HG02678 (cell line): Measurements from ENCODE around the gene ATRN.
"Not testable (repeated sequence)": the region's sequence is repeated elsewhere in the genome, so short reads cannot be mapped to it uniquely, and the experiment has no call there.

Experiments
- ATAC-seq: cut with Tn5 transposase; IDR thresholded peaks from one replicate; pipeline ENCODE4 v1.9.1; 2021; ENCODE audit warnings: mild to moderate bottlenecking, moderate library complexity; ENCODE audit not compliant: unreplicated experiment

The ATRN gene

DNA sequence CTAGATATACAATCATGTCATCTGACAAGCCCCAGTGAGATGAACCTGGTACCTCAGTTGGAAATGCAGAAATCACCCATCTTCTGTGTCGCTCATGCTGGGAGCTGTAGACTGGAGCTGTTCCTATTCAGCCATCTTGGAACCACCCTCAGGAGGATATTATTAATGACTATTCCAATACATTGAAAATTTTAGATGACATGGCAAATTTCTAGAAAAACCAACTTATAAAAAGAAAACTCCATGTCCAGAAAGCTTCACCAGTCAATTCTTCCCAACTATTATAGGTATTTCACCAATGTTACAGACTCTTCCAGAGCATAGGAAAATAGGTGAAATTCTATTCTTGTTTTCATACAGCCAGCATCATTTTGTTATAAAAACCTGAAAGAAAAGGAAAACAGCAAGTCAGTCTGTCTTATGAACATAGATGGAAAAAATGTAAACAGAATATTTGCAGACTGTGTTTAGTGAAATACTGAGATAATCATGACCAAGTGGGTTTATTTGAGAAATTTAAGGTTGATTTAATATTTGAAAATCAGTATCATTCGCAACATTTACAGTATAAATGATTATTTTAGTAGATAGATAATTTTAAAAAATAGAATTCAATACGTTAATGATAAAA, 43.3 kb downstream of the ATRN start:
- no peak for ATAC-seq

DNA sequence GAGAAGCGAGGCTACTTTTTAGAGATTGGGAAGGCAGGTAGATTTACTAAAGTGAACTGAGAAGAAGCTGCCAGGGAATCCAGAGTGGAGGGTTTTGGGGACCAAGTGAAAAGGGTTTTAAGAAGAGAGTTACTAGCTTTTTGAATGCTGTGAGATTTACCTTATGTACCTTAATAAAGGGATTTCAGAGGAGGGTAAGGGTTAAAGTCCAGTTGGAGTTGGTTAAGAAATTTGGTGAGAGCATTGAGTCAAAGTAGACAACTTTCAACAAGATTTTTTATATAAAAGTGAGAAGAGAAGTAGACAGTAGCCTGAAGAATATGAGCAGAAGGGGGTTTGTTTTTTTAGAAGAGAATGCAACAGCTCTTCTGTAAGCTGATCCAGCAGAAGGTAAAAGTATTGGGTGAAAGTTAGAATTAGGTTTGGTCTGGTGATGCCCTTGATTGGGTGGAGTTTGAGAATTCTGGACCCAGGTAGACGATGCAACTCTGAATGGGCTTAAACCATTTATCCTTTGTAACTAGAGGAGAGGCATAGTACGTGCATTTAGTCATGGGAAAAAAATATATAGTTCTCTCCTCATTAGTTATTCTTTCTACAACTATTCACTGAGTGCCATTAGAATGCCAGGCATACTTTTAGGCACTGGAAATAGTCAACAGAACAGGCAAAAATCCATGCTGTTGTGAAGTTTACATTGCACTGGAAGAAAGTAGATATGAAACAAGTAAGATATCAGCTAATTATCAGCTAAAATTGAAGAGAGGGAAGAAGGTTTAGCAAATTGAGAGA, 44.8 kb downstream of the ATRN start:
- no peak for ATAC-seq

DNA sequence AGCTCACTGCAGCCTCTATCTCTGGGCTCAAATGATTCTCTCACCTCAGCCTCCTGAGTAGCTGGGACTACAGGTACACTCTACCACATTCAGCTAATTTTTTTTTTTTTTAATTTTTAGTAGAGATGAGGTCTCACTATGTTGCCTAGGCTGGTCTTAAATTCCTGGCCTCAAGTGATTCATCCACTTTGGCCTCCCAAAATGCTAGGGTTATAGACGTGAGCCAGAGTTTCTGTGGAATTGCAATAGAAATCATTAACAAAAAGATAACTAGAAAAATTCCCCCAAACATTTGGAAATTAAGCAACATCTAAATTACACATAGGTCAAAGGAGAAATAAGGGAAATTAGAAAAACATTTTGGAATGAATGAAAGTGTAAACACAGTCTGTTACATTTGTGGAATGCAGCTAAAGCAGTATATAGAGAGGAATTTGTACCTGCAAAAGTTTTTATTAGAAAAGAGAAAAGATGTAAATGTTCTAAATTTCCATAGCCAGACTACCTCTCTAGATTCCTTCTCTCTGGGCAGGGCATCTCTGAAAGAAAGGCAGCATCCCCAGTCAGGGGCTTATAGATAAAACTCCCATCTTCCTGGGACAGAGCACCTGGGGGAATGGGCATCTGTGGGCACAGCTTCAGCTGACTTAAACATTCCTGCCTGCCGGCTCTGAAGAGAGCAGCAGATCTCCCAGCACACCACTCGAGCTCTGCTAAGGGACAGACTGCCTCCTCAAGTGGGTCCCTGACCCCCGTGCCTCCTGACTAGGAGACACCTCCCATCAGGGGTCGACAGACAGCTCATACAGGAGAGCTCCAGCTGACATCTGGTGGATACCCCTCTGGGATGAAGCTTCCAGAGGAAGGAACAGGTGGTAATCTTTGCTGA, 51.3 kb downstream of the ATRN start:
- no peak for ATAC-seq

DNA sequence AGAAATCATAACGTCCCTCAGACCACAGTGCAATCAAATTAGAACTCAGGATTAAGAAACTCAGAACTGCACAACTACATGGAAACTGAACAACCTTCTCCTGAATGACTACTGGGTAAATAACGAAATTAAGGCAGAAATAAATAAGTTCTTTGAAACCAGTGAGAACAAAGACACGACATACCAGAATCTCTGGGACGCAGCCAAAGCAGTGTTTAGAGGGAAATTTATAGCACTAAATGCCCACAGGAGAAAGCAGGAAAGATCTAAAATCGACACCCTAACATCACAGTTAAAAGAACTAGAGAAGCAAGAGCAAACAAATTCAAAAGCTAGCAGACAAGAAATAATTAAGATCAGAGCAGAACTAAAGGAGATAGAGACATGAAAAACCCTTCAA, 53.9 kb downstream of the ATRN start:
- not testable (repeated sequence) for ATAC-seq

DNA sequence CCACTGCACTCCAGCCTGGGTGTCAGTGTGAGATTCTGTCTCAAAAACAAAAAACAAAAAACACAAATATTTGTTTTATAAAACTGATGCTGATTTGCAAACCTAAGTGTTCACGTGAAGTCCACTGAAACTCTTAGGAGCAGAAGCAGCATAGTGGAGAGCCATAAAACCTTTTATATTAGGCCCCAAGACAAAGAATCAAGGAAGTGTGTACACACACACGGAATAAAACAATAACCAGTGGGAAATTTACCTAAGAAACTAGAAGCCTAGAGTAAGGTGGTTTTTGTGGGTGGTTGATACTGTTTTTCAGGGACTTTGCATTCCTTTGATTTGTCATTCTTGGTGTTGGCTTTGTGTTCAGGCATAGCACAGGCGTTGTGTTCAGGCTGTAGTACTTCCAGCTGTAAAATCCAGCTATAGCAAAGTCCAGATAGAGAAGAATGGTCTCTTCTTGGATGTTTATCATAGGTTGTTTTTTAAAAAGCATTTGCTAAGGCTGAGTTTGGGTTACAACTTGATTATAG, 61.3 kb downstream of the ATRN start:
- no peak for ATAC-seq

DNA sequence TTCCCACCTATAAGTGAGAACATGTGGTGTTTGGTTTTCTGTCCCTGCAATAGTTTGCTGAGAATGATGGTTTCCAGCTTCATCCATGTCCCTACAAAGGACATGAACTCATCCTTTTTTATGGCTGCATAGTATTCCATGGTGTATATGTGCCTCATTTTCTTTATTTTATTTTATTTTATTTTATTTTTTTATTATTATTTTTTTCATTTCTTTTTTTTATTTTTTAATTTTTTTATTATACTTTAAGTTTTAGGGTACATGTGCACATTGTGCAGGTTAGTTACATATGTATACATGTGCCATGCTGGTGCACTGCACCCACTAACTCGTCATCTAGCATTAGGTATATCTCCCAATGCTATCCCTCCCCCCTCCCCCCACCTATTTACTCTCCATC, 66.9 kb downstream of the ATRN start:
- not testable (repeated sequence) for ATAC-seq

DNA sequence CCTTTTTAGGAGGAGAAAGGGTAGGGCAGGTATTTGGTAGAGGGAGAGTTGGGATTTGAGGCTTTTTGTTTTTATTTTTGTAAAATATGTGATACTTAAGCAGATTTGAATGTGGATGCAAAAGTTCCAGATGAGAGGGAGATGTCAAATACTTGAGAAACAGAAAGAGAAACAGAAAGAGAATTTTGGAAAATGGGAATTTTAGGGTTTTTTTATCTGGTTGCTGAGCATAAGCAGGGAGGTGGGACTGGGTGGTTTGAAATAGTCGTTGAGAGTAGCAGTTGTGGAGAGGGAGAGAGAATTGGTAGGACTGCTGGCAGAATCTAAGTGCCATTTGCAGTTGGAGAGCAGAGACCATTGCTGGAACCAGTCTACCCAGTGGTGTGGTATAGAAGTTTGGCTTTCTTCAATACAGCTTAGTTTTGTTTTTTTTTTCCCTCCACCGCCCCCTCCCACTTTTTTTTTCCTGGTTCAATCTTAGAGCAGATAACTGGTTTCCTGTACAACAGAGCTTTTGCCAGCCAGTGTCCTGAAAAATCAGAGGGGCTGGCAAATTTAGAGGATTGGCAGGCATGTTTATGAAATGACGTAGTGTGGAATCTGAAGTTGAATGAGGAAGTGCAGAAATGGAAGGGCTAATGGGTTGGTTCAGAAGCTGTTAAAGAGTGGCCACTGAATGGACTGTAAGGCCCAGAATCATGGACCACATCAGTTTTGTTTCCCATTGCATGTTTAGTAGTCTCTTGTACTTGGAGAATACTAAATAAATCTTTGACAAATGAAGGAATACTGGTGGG, 68.7 kb downstream of the ATRN start:
- no peak for ATAC-seq

DNA sequence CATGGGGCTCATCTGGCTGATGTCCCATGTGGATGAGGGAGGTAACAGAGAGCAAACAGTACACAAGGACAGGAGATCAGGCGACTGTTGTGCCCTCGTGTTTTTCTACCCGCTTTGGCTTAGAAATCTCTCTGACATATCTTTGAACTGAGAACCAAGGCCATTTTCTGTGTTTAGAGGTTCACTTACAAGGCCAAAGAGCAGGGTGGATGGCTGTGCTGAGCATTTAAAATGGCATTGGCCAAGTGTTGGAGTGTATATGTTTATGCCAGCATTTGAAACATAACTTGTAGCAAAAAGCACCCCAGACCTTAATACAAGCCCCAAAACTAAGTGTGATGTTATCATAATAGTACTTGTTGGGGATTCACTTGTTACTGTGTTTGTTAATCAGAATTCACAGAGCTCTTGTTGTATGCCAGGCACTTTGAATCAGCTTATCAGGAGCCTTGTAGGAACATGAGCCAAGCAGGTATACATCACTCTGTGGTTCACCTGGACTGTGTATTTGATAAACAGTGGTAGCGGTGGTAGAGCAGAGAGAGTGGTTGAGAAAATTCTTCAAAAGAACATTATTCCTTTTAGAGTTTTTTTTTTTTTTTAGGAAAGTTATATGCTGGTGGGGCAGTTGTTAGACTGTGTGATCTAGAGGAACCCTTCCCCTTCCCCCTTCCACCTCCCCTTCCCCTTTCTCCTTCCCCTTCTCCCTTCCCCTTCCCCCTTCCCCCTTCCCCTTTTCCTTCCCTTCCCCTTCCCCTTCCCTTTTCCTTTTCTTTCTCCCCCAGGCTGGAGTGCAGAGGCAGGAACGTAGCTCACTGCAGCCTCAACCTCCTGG, 71.3 kb downstream of the ATRN start:
- ATAC-seq, result no peak

DNA sequence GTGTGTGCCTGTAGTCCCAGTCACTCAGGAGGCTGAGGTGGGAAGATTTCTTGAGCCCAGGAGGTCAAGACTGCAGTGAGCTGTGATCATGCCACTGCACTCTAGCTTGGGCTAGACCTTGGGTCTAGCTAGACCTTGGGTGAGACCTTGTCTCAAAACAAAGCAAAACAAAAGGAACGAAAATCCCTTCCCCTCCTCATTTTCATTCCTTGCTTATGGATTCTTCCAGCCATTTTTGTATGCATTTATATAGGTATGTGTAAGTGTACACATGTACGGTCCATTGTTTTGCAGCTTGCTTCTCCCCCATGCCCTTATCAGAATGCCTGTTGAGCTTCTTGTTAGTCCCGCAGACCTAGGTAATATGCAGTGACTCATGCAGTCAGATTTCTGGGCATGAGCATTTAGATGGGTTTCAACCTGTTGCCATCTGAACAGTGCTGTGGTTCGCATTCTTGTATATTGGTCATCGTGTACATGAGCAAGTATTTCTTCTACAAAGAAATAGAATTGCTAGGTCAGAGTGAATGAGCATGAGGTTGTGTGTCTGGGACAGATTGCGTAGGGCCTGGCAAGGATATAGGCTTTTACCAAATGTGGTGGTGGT, 73.2 kb downstream of the ATRN start:
- no peak for ATAC-seq

DNA sequence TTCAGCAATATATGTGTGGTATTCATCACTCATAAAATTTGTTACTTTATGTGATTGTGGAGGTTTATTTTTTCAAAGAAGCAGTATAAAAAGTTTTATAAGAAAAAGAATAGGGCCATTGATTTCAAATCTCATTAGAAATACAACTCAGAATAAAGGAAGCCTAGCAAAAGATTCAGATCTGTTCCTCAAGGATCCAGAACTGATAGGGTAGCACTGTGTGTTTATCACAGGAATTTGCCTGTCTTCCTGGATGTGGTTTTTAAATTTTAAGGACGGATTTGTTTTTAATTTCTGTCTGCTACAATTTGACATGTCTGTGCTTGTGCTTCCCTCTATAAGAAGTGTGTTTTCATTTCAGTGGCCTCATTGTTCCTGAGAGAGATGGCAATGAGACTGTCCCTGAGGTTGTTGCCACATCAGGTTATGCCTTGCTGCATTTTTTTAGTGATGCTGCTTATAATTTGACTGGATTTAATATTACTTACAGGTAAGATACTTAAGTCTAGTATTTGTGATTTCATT, 74.6 kb downstream of the ATRN start:
- no peak for ATAC-seq

DNA sequence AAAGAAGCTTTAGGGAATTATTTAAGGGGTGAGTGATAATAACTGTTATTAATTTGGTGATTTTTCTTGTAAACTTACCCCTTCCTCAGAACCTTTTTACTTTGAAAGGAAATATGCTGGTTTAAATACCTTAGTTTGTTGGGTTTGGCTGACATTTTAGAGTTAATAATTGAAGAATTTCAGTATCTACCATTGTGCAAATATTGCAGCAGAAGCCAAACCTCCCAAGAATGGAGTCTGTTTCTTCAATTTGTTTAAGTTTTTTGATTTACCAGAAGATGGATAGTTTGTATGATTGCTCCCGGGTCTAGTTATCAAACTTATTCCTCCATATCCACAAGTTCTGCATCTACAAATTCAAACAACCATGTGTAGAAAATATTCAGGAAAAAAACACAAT, 77.1 kb downstream of the ATRN start:
- ATAC-seq, result no peak

DNA sequence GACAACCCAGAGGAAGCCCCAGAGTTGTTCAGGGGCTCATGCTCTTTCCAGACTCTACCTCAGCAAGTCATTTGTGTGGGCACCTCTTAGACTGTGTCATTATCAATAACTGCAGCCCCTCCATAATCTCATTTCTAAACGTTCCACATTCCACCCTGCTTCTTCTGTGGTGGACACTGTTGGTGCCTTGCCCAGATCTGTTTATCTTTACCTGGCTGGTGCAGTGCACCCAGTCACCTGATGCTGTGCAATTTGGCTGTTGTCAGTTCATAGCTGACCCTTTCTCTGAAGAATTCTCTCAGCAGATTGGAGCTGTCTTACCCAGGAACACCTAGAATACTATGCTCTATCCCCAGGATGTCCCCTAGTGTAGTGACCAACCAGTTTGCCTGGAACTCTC, 80.0 kb downstream of the ATRN start:
- ATAC-seq, result no peak

DNA sequence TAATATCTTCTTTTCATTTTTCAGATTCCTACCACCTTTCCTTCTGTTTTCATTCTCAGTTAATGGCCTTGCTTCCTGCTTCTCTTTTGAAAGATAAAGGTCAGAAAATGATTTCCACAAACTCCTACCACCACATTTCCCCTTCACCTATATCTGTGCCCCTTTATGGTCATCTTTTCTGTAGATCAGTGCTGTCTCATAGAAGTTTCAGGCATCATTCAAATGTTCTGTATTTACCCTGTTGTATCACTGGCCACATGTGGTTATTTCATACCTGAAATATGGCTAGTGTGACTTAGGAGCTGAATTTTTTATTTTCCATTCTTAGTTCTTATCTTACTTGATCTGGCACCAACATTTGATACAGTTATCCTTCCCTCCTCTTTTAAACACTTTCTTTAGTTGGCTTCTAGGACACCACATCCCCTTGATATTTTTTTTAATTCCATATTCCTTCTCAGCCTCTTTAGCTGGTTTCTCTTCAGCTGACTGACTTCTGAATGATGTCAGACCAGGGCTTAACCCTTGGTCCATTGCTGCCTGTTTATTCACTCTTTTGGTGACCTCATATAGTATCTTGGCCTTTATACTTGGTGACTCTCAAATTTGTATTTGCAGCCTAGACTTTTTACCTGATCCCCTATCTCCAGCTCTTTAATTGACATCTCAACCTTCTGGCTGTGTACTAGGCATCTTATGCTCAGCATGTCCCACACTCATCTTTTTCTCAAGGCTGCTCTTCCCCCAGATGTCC, 81.0 kb downstream of the ATRN start:
- no peak for ATAC-seq

DNA sequence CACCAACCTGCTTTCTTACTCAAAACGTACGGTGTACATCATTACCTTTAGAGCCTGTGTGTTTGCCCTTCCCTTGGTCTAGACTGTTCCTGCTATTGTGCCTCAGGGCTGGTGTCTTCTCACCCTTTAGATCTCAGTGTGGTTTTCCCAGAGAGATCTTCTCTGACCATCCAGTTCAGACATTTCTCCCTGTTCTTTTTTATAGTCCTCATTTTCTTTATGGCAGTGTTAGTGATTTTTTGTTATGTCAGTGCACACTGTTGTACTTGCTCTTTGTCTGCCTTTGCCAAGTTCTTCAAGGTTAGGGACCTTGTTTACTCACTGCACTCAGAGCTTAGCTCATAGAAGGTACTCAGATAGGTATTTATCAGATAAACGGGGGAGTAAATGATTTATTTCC, 82.8 kb downstream of the ATRN start:
- no peak for ATAC-seq

DNA sequence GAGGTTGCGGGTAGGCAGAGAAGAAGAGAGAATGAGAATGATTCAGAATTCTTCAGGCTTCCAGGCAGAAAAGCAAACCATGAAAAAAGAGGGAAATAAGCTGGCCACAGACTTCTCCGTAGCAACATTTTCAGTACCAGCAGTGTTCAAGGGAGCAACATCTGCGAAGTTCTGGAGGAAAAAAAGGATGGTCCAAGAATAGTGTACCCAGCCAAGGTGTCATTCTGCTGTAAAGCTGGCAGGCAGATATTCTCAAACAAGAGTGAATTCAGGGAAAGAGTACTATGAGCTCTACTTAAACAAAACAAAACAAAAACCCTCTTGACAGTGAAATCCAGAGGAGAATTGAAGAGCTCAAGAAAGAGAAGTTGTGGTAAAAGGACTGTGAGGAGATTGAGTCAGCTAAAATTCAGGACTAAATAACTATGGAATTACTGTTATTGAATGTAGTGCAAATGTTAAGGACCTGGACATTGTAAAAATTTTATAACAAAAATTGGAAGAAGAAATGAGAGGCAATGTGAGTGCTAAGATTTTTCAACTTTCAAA, 86.5 kb downstream of the ATRN start:
- ATAC-seq, result no peak

DNA sequence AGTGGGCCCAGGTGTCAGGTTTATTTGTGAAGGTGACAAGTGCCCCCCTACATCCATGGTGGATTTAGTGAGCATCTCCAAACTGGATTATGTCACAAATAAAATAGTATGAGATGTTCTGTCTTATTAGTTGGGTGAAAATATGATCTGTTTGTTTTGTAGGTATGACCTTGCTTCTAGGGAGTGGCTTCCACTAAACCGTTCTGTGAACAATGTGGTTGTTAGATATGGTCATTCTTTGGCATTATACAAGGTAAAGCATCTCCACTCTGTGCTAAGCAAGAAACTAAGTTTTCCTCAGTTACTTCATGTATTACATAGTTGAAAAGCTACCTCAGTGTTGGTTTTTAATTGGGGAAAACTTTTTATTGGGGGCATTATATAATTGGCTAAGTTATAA, 88.4 kb downstream of the ATRN start:
- ATAC-seq, result no peak

DNA sequence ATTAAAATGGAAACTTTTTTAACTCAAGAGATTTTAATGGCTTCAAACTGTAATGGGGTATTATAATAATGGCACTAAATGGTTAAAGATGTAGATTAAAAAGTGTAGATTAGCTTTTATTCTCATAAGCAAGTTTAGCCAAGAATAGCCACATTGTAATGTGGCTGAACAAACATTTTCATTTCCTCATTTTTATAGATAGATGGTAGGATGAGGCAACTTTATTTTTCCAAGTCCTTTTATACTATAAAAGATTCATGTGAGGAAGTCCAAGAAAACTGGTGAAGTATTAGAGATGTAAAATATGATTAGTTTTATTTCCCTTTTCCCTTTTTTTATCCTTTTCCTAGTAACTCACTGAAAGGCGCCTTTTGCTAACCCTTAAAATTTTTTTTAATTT, 88.8 kb downstream of the ATRN start:
- ATAC-seq, result no peak

DNA sequence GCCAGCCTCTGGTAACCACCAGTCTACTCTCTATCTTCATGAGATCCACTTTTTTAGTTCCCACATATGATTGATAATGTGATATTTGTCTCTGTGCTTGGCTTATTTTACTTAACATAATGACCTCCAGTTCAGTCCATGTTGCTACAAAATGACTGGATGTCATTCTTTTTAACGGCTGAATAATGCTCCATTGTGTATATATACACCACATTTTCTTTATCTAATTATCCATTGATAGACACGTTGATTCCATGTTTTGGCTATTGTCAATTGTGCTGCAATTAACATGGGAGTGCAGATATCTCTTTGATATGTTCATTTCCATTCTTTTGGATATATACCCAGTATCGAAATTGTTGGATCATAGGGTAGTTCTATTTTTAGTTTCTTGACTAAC, 89.3 kb downstream of the ATRN start:
- no peak for ATAC-seq
